ENCODE measurements around the gene TSC1.
"Not testable (repeated sequence)": the region's sequence is repeated elsewhere in the genome, so short reads cannot be mapped to it uniquely, and the experiment has no call there.

TSC1 gene

DNA sequence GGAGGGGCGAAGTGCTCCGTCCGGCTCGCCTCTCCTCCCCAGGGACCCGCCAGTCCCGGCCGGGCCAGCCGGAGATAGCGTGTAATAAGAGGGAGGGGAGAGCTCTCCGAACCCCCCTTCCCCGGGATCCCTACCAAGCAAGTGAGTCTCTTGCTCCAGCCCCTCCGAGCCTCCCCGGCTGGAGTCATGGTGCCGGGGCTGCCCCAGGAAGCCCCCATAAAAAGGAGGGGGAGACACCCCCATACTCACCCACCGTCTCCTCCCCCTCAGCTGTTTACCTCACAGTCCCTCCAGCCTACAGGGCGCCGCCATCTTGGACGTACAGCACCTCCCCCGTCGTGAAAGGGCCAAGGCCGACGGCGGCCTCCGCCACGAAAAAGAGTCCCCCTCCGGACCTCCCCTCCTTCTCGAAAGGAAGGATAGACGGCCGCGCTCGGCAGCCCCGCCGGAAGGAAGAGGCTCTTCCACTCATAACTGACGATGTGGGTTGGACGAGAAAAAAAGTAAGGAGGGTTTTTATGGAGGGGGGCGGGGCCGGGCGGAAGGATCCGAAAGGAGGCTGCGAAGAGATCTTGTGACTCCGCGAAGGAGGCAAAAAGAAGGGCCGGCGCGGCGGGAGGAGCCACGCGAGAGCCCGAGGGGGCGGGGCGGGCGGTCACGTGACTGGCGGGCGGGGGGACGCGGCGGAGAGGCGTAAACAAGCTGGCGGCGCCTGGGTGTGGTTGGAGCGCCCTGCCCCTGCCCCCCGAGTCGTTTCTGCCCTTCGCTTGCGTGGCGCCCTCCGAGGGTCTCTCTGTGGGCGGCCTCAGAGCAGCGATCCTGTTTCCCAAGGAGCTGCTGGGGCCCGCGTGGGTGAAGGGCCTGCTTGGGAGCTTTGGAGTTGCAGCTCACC is at the start of gene TSC1:
Gene TSC1 (minus strand): TSS at position 323 of the 892 bp plus-strand sequence. CDS start 15,744 bp downstream, outside the sequence.
- DNase-seq (ENCODE audit: low read depth in 3 of 3) = peak; percentile 95 to 98 (median 98)

DNA sequence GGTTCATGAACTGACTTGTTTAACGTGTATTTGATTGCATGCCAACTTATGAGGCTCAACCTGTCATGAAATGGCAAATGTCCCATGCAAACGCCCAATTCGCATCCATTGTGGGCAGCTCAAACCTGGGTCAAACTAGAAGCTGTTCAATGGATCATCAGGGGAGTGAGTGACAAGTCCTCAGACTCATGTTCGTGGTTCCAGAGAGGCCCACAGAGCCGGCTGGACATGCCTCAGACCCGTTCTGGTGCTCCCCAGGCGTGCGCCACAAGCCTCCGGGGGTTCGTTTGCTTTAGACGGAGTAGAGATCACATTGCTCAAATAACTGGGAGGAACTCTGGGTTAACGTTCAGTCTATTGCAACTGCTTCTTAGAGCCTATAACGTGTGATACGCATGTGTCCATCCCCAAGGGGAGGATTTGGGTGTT is 49.1 kb upstream of the TSC1 start:
- DNase-seq (ENCODE audit: low read depth in 3 of 3) = no peak

DNA sequence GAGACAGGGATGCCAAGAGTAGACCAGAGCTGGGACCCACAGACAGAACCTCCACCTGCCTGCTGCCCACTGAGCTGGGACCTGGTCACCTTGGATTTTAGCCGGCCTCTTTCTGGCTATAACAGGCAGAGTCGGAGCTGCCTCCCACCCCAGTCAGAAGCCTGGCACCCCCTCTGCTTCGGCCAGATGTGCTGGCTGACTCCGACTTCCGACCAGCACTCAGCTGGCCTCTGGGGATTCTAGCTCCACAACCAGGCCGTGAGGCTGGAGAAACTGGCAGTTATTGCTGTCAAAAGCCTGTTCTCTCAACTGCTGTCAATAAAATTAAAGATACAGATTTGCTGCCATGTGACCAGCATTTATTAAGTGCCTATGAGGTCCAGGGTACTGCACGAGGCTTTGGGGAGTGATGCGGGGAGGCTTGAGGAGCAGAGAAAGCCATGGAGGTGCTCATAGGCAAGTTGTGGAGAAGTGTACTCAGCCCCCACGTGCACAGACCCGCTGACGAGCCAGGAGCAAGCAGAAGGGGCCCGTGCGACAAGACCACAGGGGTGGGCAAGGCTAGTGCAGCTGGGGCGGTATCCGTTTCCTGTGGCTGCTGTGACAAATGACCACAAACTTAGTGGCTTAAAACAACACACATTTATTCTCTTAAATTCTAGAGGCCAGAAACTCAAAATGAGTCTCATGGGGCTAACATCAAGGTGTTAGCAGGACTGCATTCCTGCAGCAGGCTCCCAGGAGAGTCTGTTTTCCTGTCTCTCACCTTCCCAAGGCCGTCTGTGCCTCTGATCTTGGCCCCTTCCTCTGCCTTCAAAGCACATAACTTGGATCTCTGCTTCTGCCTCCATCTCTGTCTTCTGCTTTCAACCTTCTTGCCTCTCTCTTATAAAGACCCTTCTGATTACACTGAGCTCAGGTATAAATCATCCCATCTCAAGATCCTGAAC is 47.2 kb upstream of the TSC1 start:
- no peak for DNase-seq (ENCODE audit: low read depth in 3 of 3)

DNA sequence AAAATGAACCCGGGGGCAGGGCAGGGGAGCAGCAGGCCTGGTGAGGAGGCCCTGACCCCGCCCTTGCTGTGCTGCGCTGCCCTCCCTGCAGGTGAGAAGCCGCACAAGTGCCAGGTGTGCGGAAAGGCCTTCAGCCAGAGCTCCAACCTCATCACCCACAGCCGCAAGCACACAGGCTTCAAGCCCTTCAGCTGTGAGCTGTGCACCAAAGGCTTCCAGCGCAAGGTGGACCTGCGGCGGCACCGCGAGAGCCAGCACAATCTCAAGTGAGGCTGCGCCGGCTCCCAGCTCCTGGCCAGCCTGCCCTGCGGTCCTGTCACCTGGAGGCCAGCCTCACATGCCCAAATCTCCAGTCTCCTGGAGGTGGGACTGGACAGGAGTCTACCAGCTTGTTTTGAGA is 46.4 kb upstream of the TSC1 start:
- DNase-seq (ENCODE audit: low read depth in 3 of 3) = no peak

DNA sequence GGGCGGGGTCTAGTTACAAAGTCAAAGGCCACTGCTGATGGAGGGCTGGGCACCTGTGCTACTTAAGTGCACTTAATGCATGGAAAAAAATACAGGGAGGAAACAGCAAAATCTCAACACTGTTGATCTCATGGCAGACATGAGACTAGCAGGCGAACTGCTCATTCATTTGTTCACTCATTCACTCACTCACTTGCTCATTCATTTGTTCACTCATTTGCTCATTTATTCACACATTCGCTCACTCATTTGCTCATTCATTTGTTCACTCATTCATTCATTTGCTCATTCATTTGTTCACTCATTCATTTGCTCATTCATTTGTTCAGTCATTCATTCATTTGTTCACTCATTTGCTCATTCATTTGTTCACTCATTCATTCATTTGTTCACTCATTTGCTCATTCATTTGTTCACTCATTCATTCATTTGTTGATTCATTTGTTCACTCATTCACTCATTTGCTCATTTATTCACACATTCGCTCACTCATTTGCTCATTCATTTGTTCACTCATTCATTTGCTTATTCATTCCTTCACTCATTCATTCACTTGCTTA is 45.7 kb upstream of the TSC1 start:
- not testable (repeated sequence) for DNase-seq (ENCODE audit: low read depth in 3 of 3)

DNA sequence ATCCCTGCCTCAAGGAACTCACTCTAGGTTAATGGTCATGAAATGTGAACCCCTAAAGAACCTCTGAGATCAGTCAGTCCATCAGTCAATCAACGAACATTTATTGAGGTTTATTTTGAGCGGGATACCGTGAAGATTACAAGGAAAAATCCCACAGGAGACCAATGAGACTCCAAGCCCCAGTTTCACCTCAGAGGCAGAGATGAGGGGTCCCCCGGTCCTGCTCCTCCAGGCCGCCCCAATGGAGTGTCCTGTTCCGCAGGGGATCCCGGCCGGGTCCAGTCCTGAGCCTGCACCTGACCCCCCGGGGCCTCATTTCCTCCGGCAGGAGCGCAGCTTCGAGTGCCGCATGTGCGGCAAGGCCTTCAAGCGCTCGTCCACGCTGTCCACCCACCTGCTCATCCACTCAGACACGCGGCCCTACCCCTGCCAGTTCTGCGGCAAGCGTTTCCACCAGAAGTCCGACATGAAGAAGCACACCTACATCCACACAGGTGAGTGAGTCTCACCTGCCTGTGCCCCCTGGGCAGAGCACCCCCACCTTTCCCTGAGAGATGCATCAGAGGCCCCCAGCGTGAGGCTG is 45.1 kb upstream of the TSC1 start:
- no peak for DNase-seq (ENCODE audit: low read depth in 3 of 3)

DNA sequence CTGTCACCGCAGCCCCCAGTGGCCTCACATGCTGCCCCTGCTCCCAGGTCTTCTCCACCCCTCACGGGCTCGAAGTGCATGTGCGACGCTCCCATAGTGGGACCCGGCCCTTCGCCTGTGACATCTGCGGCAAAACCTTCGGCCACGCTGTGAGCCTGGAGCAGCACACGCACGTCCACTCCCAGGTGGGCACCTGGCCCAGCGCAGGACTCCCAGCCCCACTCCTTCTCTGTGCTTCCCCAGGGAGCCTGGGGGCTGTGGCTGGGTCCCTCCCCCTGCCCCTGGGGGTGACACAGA is 44.5 kb upstream of the TSC1 start:
- DNase-seq (ENCODE audit: low read depth in 3 of 3) = no peak

DNA sequence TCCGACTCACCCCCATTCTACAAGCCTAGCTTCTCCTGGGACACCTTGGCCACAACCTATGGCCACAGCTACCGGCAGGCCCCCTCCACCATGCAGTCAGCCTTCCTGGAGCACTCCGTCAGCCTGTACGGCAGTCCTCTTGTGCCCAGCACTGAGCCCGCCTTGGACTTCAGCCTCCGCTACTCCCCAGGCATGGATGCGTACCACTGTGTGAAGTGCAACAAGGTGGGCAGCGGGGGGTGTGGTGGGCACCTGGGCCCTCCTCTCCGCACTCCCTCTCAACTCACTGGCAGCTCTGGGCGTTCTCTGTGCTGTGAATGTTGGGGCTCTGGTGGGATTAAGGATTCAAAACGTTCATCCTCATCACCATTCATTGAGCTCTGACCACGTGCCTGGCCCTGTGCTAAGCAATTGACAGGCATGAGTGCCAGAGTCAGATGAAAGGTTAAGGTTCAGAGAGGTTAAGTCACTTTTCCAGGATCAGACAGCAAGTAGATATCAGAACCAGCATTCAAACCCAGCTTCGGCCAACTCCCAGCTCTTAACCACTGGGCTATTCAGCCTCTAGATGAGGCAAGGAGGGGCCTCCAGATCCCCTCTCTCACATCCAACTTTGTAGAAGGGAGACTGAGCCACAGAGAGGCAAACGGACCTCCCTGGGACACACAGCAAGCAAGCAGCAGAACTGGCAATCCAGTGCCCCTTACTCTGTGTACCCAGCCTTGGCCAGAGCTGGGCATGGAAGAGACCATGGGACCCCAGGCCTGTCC is 44.0 kb upstream of the TSC1 start:
- no peak for DNase-seq (ENCODE audit: low read depth in 3 of 3)

DNA sequence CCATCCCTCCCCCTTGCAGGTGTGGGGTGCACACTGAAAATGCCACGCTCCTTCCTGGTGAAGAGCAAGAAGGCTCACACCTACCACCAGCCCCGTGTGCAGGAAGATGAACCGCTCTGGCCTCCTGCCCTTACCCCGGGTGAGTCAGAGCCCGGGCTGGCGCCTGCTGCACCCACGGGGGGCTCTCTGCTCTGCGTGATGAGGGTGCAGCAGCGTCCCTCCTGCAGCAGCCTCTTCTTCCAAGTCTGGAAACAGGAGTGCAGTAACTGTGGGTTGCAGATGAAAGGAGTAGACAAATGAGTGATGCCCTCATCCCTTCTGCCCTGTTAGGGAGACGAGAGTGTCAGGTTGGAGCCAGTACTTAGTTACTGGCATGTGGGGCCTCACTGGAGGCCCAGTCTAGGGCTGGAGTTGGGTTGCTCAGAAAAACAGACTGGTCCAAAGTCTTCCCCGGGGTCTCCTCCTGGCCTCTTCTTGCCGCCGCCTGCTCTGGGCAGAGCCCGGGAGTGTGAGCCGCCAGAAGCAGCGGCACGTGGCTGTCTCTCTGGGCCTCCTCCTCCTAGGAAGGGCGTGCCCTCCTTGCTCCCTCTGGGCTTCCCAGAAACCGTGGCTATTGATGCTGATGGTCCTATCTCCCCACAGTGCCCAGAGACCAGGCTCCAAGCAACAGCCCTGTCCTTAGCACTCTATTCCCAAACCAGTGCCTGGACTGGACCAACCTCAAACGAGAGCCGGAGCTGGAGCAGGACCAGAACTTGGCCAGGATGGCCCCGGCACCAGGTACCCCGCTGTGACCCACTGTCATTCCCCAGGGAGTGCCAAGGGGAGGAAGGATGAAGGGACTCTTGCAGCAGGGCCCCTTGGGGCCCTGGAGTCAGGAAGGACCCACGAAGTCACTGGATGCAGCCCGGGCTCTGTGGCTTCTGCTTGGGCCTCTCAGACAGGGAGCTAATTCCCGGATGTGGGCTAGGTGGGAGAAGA is 42.5 kb upstream of the TSC1 start:
- no peak for DNase-seq (ENCODE audit: low read depth in 3 of 3)

DNA sequence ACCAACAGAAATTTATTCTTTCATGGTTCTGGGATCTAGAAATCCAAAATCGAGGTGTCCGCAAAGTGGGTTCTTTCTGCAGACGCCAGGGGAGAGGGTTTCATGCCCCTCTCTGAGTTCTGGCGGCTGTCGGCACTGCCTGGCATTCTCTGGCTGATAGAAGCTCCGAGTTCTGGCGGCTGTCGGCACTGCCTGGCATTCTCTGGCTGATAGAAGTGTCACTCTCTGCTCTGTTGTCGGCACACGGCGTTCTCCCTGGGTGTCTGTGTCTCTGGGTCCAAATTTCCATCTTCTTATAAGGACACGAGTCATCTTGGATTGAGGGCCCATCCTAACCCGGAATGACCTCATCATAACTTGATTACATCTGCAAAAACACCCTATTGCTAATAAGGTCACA is 41.7 kb upstream of the TSC1 start:
- no peak for DNase-seq (ENCODE audit: low read depth in 3 of 3)

DNA sequence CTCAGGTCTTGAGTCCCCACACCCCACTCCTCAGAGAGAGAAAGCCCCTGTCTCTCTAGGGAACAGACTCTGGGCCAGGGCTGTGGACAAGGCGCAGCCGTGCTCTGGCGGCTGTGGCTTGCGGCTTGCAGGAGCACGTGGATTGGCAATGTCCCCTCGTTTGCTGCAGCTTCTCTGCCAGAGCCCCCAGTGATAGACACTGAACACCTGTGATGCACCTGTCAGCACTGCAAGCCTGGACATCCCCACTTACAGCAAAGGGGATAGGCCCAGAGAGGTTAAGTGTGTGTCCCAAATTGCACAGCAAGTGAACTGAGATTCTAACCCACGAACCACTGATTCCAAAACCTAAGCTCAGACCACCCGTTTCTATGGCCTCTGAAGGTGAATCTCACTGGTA is 41.1 kb upstream of the TSC1 start:
- no peak for DNase-seq (ENCODE audit: low read depth in 3 of 3)

DNA sequence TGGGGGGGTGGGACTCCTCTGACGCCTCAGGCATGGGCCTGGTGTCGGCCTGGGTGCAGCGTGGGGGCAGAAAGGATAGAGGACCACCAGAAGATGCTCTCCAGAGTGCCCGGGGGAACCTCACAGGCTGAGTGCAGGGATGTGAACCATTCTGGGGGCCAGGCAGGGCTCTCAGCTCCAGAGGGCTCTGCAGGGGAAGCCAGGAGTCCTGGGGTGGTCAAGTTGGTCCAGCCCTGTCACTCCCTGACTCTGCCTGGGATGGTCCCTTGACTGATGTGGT is 40.6 kb upstream of the TSC1 start:
- no peak for DNase-seq (ENCODE audit: low read depth in 3 of 3)

DNA sequence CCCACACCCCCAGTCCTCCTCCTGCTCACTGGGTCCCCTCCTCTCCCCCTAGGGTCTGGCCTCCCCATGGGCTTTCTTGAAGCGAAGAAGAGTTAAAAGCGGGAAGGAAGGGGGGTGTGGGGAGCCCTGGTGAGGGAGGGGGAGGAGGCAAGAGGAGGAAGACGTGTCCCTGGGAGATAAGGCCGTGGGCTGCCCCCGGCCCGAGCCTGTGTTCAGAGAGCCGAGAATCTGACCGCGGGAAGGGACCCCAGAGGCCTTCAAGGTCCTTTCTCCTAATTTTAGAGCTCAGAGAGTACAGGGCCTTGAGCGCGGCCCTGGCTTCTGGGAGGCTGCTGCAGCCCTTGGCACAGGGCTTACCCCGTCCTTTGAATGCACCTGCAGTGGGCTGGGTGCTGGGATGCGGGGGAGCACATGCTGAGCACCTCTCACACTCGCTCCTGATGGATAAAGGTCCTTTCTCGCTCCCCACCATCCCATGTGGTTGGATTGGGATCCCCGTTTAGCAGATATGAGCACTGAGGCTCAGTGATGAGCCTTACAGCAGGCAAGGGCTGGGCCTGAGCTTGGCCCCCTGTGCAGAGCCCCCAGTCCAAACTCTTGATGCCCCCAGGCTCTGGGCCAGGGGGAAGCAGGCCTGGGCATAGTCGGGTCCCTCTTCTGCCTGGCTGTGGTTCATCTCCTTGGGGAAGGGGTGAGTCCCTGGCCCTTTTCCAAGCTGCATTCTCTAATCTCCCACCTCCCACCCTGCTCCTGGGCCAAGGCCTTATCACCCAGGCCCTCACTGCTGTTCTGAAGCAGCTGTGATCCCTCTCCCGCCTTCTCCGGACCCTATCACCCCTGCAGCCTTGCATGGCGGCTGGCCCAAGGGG is 40.0 kb upstream of the TSC1 start:
- no peak for DNase-seq (ENCODE audit: low read depth in 3 of 3)

DNA sequence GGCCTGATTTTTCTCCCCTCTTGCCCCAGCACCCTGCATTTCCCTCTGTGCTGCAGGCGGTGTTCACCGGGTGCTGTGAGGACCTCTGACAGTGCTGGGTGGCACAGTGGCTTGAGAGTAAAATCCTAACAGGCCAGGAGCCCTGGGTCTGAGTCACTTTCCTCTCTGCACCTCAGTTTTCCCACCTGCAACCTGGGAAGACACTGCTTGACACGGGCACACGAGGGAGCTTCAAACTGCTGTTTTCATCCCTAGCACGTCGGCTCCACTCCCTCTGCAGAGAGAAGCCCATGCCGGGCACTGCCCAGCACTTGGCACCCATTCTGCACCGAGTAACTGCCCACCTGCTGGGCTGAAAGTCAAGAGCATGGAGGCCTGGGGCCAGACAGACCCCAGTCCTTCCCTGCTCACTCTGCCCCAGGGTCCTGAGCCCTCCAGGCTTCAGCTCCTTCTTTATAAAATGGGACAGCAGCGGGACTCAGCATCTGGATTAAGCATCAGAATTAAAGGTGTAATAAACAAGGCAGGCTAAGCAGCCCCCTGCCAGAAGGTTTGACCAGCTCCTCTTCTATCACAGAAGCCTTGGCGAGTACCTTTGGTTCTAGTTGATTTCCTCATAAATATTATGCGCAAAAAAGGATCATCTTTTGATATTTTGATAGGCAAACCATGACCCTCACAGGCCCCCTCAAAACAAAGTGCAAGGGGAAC is 39.2 kb upstream of the TSC1 start:
- DNase-seq (ENCODE audit: low read depth in 3 of 3) = no peak

DNA sequence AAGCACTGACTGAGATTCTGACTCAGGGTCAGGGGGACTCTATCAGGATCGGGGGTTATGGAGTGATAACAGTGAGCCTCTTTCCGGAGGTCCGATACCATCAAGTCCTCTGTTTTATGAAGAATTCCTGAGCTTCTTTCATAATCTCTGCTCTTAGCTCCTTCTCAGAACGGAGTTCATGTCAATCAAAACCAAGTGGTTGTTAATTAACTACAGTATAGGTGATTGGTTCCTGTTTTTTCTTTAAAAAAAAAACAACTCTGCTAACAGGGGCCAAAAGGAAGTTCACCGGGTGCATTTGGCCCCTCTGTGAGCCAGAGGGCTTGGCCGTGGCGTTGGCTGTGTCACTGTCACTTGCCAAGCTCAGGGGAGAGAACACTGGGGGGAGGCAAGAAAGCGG is 38.0 kb upstream of the TSC1 start:
- DNase-seq (ENCODE audit: low read depth in 3 of 3) = no peak

DNA sequence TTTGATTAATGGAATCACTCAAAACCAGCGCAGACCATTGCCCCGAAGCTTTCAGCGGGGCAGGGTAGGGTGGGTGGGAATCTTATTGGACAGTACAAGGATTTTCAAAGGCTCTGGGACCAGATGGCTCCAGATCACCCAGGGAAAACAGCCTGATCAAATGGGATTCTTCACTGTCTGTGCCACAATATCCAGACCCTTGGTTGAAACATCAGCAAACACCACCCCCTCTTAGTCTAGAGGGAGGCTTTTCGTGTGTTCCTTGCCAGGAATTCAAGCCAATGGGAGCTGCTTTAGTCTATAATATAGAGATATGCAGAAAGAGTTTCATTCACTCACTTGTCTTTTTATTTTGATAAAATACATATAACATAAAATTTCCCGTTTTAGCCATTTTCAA is 35.7 kb upstream of the TSC1 start:
- DNase-seq (ENCODE audit: low read depth in 3 of 3) = no peak

DNA sequence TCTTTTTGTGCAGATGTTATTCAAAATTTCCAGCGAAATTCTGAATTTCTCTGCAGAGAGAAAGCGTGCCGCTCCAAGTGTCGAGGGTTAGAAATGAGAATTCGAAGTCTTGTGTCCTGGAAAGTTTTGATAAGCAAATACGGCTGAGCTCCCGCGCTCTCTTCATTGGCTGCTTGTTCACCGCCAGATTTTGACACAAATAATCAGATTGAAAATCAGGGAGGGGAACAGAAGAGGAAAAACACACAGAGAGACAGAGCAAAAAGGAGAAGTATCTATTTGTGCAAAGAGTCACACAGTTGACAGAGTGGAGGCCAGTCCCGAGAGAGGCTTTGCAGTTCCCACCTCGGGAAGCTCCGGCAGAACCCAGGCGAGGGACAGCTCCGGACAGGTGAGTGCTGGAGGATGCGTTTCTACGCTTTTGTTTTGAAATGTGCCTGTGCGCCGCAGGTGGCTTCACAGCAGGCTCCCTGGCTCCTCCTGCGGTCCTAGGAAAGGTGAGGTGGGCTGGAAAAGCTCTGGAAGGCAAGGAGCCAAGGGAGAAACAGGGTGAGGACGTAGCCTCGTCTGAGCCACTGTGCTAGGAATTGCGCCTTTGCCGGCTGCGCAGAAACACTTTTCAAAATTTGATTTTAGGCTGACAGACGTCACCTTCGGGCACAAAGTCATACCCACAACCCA is 34.2 kb upstream of the TSC1 start, which contains the start of gene GFI1B:
Gene GFI1B (plus strand): TSS at position 244 of the 681 bp plus-strand sequence. CDS start 7,985 bp downstream, outside the sequence.
- DNase-seq (ENCODE audit: low read depth in 3 of 3) = no peak

DNA sequence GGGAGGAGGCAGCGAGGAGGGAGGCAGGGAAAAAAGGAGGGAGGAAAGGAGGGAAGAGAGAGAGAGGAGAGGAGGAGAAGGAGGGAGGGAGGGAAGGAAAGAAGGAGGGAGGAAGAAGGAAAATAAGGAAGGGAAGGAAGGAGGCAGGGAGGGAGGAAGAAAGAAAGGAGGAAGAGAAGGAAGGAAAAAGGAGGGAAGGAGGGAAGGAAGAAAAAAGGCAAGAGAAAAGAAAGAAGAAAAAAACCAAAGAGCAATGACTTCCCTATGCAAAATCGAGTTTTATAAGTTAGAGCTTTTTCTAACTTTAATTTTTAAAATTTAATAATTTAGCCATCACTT is 33.7 kb upstream of the TSC1 start:
- no peak for DNase-seq (ENCODE audit: low read depth in 3 of 3)
